HG02938 (cell line): Measurements from ENCODE around the gene EXOC4.

Source experiments
- ATAC-seq: cut with Tn5 transposase; IDR thresholded peaks from one replicate; pipeline ENCODE4 v1.9.1; 2021; ENCODE audit warnings: mild to moderate bottlenecking, moderate library complexity; ENCODE audit not compliant: unreplicated experiment

Gene EXOC4

GRCh38 chr7:133563251-133563650, 310.4 kb downstream of the EXOC4 start:
- ATAC-seq = no peak

GRCh38 chr7:133564484-133564883, 311.6 kb downstream of the EXOC4 start:
- no peak for ATAC-seq

- ATAC-seq = no peak
Measured at GRCh38 chr7:133568544-133568943, 315.7 kb downstream of the EXOC4 start.

GRCh38 chr7:133570321-133570720, 317.4 kb downstream of the EXOC4 start:
- no peak for ATAC-seq

- no peak for ATAC-seq
Measured at GRCh38 chr7:133571076-133571475, 318.2 kb downstream of the EXOC4 start.

GRCh38 chr7:133572087-133572486, 319.2 kb downstream of the EXOC4 start:
- no peak for ATAC-seq

- ATAC-seq = no peak
Measured at GRCh38 chr7:133572843-133573242, 320.0 kb downstream of the EXOC4 start.

- no peak for ATAC-seq
Measured at GRCh38 chr7:133573554-133574265, 320.8 kb downstream of the EXOC4 start.

GRCh38 chr7:133575726-133576440, 323.0 kb downstream of the EXOC4 start:
- no peak for ATAC-seq

- ATAC-seq = no peak
Measured at GRCh38 chr7:133576612-133577168, 323.8 kb downstream of the EXOC4 start.

GRCh38 chr7:133582766-133583523, 330.1 kb downstream of the EXOC4 start:
- no peak for ATAC-seq

- no peak for ATAC-seq
Measured at GRCh38 chr7:133583545-133584171, 330.8 kb downstream of the EXOC4 start.

GRCh38 chr7:133584956-133585668, 332.2 kb downstream of the EXOC4 start:
- no peak for ATAC-seq

GRCh38 chr7:133586253-133586652, 333.4 kb downstream of the EXOC4 start:
- no peak for ATAC-seq

- ATAC-seq = no peak
Measured at GRCh38 chr7:133587903-133588302, 335.0 kb downstream of the EXOC4 start.

GRCh38 chr7:133590795-133591194, 337.9 kb downstream of the EXOC4 start:
- ATAC-seq = no peak

- ATAC-seq = no peak
Measured at GRCh38 chr7:133591704-133592340, 338.9 kb downstream of the EXOC4 start.

- ATAC-seq = no peak
Measured at GRCh38 chr7:133593561-133593960, 340.7 kb downstream of the EXOC4 start.

- no peak for ATAC-seq
Measured at GRCh38 chr7:133601617-133602016, 348.7 kb downstream of the EXOC4 start.

GRCh38 chr7:133602291-133602690, 349.4 kb downstream of the EXOC4 start:
- no peak for ATAC-seq
